Breast epithelium (tissue), 4 donors: Measurements from ENCODE around the gene SDC1. TPM values are rescaled to one million over a fixed set of nuclear protein-coding genes. Genes with fewer than 3 reads are reported as not detected.

ENCODE experiments used
- DNase-seq, 2 donors: peaks; one replicate each; pipeline ENCODE4 v3.0.0-alpha.2; 2019; ENCODE audit warnings: low spot score in 2 of 2
- H3K27ac ChIP-seq, 2 donors: fragments of 200-600 bp; sonication (generic) in 1 of 2; one replicate each; pipeline ENCODE4 v1.5.1; 2016 to 2019; ENCODE audit warnings: mild to moderate bottlenecking in 1 of 2
- H3K27me3 ChIP-seq, 2 donors: fragments of 200-600 bp; sonication (generic) in 1 of 2; one replicate each; pipeline versions ENCODE4 v1.5.1 to v1.6.0; 2017 to 2019; ENCODE audit warnings: control low read depth in 1 of 2, mild to moderate bottlenecking in 1 of 2
- H3K36me3 ChIP-seq: fragments of 200-600 bp; one replicate; pipeline ENCODE4 v1.5.1; 2019
- H3K4me1 ChIP-seq, 2 donors: fragments of 200-600 bp; sonication (generic); one replicate each; pipeline ENCODE4 v1.5.1; 2016 to 2019; ENCODE audit warnings: control low read depth in 1 of 2
- H3K4me3 ChIP-seq, 3 donors: fragments of 200-600 bp; sonication (generic); 1 replicate in 2 of 3; 2 replicates in 1 of 3; pipeline ENCODE4 v1.5.1; 2016 to 2019; ENCODE audit warnings: mild to moderate bottlenecking in 3 of 3, moderate library complexity in 2 of 3
- H3K9me3 ChIP-seq, 2 donors: fragments of 200-600 bp; sonication (generic) in 1 of 2; one replicate each; pipeline ENCODE4 v1.5.1; 2016 to 2019; ENCODE audit warnings: control low read depth in 1 of 2
- POLR2A ChIP-seq: fragments of 450-650 bp; IDR thresholded peaks from one replicate; pipeline ENCODE4 v1.6.1; 2016; ENCODE audit warnings: antibody characterized with exemption, mild to moderate bottlenecking, moderate library complexity
- POLR2AphosphoS5 ChIP-seq, 3 donors: sonication (generic); formaldehyde crosslinking; IDR thresholded peaks; one replicate each; pipeline ENCODE4 v1.6.1; 2017; ENCODE audit warnings: antibody characterized with exemption in 3 of 3
- intact Hi-C: fragments of 100-400 bp; cut with DNase I; formaldehyde crosslinking; loops from one replicate; pipeline ENCODE4 v1.15.1; 2023; ENCODE audit warnings: low total_unique reads
- total RNA-seq, 3 donors: library from RNA; depleted of rRNA; stranded (reverse); fragments of >200 nt; gene quantifications; one replicate each; pipeline ENCODE4 v1.1.0, GENCODE V29; 2016
- TF ChIP-seq, protein P1 (sequence below), 3 donors: fragments of 450-650 bp; IDR thresholded peaks; one replicate each; pipeline ENCODE4 v1.5.1; 2016 to 2017; ENCODE audit warnings: antibody characterized with exemption in 3 of 3, mild to moderate bottlenecking in 3 of 3, moderate library complexity in 3 of 3

SDC1 gene
- total RNA-seq, 3 donors from 2014 or later = 2.6 to 51.8 (median 38.7) TPM

DNA sequence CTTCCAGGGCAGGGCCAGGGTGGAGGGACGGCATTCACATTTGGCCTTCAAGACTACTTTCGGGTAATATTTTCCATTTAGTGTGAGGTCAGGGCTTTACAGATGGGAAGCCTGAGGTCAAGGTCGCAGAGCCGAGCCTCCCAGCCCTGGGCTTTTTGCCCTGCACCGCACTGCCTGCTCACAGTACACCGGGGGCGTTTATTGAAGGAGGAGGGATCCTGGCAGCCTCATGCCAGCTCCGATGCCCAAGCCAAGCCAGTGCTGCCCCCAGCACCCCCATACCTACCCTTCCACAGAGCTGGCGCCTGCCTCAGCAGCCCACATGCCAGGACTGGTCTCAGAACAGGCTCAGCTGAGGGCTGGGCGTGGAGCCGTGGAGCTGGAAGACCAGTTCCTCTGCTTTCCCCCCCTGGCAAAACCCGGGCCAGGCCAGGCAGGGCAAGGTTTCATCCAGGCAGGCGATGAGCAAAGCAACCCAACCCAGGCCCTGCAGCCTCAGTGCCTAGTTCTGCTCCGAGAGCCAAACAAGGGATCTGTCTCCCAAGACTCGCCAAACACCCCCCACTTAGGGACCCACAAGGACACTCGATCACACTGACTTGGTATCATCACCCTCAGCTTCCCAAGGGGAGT lies 11.9 kb downstream of the SDC1 start:
- no peaks in the 10 kb centered on the region for H3K36me3 ChIP-seq
- peak overlapping the region; percentile 92 to 94 for H3K27ac ChIP-seq
- peaks cover 7 to 39% of the 10 kb centered on the region in 2 donors for H3K4me1 ChIP-seq
- DNase-seq = peak; percentile 88 to 95
- intact Hi-C loops = no loop called here
- no peaks in the 10 kb centered on the region for H3K9me3 ChIP-seq
- peak in 1 of 3 donors; percentile 56 for TF ChIP-seq POLR2AphosphoS5 (IDR thresholded peaks at IDR 0.05)
- TF ChIP-seq, protein P1, sequence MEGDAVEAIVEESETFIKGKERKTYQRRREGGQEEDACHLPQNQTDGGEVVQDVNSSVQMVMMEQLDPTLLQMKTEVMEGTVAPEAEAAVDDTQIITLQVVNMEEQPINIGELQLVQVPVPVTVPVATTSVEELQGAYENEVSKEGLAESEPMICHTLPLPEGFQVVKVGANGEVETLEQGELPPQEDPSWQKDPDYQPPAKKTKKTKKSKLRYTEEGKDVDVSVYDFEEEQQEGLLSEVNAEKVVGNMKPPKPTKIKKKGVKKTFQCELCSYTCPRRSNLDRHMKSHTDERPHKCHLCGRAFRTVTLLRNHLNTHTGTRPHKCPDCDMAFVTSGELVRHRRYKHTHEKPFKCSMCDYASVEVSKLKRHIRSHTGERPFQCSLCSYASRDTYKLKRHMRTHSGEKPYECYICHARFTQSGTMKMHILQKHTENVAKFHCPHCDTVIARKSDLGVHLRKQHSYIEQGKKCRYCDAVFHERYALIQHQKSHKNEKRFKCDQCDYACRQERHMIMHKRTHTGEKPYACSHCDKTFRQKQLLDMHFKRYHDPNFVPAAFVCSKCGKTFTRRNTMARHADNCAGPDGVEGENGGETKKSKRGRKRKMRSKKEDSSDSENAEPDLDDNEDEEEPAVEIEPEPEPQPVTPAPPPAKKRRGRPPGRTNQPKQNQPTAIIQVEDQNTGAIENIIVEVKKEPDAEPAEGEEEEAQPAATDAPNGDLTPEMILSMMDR (IDR thresholded peaks at IDR 0.05) = no peak
- H3K4me3 ChIP-seq = peak overlapping the region in 1 of 3 donors; percentile 29
- no peaks in the 10 kb centered on the region for H3K27me3 ChIP-seq

DNA sequence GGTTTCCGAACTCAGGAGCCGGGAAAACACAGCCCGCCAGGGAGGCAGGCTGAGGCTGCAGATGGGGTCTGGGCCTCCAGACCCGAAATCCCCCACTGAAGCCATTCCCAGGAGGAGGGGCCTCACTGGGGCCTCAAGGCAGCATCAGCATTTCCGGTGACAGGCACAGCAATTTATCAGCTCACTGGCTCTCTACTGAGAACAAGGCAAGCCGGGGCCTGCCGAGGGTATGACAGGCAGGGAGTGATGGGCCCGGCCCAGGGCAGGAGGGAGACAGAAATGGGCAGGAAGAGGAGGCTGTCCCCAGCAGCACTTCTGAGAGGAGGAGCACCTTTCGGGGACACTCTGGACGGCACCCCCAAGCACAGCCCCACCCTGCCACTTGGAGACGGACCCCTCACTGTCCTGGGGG lies 12.5 kb downstream of the SDC1 start:
- DNase-seq = peak in 1 of 2 donors; percentile 89
- Histone ChIP-seq H3K4me3 (peak overlapping the region in 1 of 3 donors; percentile 29), H3K27ac (peak overlapping the region; percentile 92 to 94), H3K4me1 (peaks cover 7 to 44% of the 10 kb centered on the region in 2 donors), H3K9me3 (no peaks in the 10 kb centered on the region), H3K36me3 (no peaks in the 10 kb centered on the region), H3K27me3 (no peaks in the 10 kb centered on the region)
- TF ChIP-seq POLR2A (no peak), POLR2AphosphoS5 (IDR thresholded peaks at IDR 0.05) (no peak)
- TF ChIP-seq, protein P1 (IDR thresholded peaks at IDR 0.05) = no peak
- intact Hi-C loops = no loop called here

DNA sequence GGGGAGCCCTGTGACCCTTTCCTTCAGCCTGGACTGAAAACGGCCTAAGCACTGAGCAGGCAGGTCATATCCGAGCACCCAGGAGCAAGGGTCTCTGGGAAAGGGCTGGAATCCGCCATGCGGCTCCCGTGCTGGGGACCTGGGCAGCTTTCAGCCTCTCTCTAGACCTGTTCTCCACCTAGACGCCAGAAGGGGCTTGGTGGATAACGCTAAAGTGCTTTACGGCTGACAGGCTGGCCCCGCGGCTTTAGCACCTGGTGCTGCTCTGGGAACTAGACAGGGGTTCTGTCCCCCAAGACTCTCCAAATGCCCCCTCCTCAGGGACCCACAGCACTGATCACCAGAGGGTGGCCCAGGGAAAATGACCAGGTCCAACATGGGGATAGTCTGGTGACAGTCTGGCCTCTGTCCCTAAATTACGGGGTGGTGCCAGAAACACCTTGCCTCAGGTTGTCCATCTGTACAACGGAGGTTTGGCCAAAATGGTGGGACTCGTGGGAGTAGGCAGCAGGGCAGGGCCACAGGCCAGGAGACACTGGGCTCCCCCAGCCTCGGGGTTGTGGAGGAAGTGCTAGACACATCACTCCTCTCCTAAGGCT lies 13.0 kb downstream of the SDC1 start:
- intact Hi-C loops = no loop called here

DNA sequence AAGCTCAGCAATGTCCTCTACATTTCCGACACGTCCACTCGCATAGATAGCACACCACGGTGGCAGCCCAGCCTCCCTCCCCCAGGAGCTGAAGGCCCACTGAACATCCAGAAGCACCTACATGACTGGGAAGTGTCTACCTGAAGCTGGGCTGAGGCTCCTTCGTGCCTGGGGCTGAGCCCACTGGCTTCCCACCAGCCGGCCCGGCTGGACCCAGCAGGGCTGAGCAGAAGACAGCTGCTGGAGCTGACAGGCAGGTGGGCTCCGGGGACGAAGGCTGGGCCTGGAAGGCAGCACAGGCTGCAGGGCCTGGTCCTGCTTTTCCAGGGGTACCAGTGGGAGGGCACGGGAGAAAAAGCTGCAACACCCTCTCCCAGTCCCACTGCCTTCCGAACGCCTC lies 13.5 kb downstream of the SDC1 start:
- peaks cover 7 to 53% of the 10 kb centered on the region in 2 donors for H3K4me1 ChIP-seq
- TF ChIP-seq POLR2AphosphoS5 (IDR thresholded peaks at IDR 0.05) (no peak), POLR2A (no peak)
- TF ChIP-seq, protein P1 (IDR thresholded peaks at IDR 0.05) = no peak
- intact Hi-C loops = no loop called here
- no peaks in the 10 kb centered on the region for H3K27me3 ChIP-seq
- no peaks in the 10 kb centered on the region for H3K9me3 ChIP-seq
- no peak overlapping the region for H3K4me3 ChIP-seq
- H3K36me3 ChIP-seq = no peaks in the 10 kb centered on the region
- H3K27ac ChIP-seq = peak overlapping the region; percentile 92 to 94
- DNase-seq = no peak

More for the DNA sequence above, 13.0 kb downstream of the SDC1 start:
- Histone ChIP-seq H3K27ac (peak overlapping the region; percentile 92 to 94), H3K4me3 (no peak overlapping the region), H3K27me3 (no peaks in the 10 kb centered on the region), H3K9me3 (no peaks in the 10 kb centered on the region), H3K4me1 (peaks cover 7 to 49% of the 10 kb centered on the region in 2 donors), H3K36me3 (no peaks in the 10 kb centered on the region)
- no peak for TF ChIP-seq POLR2AphosphoS5 (IDR thresholded peaks at IDR 0.05)
- TF ChIP-seq POLR2A = no peak
- TF ChIP-seq, protein P1 (IDR thresholded peaks at IDR 0.05) = no peak
- no peak for DNase-seq

- DNase-seq = no peak
- Histone ChIP-seq H3K4me1 (peaks cover 7 to 53% of the 10 kb centered on the region in 2 donors), H3K27me3 (no peaks in the 10 kb centered on the region), H3K36me3 (no peaks in the 10 kb centered on the region), H3K9me3 (no peaks in the 10 kb centered on the region), H3K4me3 (no peak overlapping the region), H3K27ac (peak overlapping the region; percentile 92 to 94)
- TF ChIP-seq POLR2AphosphoS5 (IDR thresholded peaks at IDR 0.05) (no peak), POLR2A (no peak)
- TF ChIP-seq, protein P1 (IDR thresholded peaks at IDR 0.05) = no peak
- intact Hi-C loops = no loop called here
These were observed 14.5 kb downstream of the SDC1 start for GRCh38 chr2:20210462-20210861.
